GM19193 (cell line): ENCODE results near the gene LMAN1L.

Experiments used
- POLR2A ChIP-seq: IDR thresholded peaks from 4 replicates; pipeline ENCODE4 v1.6.1; 2011; ENCODE audit not compliant: insufficient read depth, insufficient read length; ENCODE audit errors: extremely low read depth

LMAN1L gene

GRCh38 chr15:74788042-74788682 lies 24.5 kb upstream of the LMAN1L start:
- TF ChIP-seq POLR2A, result no peak

DNA sequence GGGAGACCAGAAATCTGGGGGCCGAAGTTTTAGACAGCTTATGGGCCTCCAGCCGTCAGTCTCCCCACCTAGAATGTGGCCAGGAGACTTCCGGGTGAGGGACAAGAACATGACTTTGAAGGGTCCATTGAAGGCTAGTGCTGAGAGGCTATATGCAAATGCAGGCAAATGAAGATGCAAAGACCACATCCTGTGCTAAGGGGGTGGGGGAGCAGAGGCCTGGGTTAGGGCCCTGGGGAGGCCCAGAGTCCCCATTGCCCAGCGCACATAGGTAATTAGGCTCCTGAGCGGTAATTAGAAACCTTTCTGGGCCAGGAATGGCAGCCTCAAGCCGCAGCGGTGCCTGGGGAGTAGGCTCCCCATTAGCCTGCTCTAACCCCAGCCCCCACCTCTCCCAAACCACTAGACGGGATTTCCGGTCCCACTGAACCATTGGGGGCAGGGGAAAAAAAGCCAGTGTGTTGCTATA lies 23.9 kb upstream of the LMAN1L start:
- TF ChIP-seq POLR2A, result peak; percentile 93

- peak; percentile 80 for TF ChIP-seq POLR2A
These were observed 23.4 kb upstream of the LMAN1L start for GRCh38 chr15:74789171-74789631.

DNA sequence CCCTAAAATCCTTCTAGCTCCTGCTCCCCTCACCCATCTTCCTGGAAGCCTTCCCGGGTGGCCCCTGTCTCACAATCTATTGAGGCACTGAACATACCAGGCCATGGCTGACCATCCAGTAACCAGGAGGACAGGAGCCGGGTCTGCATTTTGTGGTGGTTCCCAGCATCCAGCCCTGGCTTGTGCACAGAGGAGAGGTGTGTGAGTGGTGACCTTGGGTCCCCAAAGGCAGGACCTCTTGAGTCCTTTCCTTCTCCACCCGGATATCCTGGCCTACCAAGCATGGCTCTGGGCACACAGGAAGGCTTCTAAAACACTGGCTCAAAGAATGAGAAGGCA lies 22.9 kb upstream of the LMAN1L start:
- no peak for TF ChIP-seq POLR2A

DNA sequence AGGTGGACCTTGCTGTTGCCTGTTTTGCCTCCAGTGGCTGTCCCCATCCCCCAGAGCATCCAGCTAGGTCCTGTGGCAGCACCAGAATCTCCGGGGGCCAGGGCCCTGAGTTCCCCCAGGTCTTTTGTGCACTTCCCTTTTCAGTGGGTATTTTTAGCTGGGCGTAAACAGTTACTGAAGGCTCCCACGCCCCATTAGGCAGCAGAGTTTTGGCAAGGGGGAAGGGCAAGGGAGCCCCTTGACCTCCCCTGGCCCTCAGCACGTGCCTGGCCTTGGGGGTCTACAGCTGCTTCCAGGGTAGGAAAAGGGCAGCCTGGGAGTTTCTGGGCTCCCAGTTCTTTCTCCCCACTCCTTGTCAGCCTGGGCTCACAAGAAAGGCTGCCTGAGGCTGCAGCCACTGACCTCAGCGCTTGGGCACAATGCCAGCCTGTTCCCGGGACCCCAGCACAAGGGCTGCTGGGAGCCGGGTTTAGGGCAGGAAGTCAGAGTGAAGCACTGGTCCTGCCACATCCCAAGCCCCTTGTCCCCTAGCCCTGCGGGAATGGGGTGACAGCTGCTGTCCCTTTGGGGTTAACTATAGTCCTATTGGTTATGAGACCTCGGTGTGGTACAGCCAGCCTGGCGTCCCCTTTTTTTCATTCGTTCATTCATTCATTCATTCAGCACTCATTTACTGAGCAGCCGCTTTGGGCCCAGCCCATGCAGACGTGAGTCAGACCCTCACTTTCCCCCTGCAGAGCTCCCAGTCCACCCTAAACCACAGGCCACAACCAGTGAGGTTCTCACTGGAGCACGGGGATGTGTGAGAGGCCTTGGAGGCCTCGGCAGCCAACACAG lies 22.3 kb upstream of the LMAN1L start:
- peak; percentile 19 for TF ChIP-seq POLR2A

DNA sequence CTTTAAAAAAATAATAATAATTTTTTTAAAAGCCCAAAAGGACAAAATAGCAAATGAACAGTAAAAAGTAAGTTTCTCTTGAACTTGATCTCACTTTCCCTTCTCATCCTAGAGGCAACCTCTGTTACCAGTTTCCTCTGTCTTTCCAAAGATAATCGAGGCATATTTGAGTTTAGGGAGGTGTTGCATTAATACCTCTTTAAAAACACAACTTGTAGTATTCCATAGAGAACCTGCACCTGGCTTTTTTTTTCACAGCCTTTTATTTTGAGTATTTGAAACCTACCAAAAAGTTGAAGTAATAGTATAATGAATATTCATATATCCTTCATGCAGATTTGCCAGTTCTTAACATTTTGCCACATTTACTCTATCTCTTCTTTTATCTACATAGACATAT lies 21.6 kb upstream of the LMAN1L start:
- no peak for TF ChIP-seq POLR2A

- TF ChIP-seq POLR2A, result no peak
These were observed 21.0 kb upstream of the LMAN1L start for GRCh38 chr15:74791667-74792066.

- no peak for TF ChIP-seq POLR2A
These were observed 20.2 kb upstream of the LMAN1L start for GRCh38 chr15:74792227-74793016.

DNA sequence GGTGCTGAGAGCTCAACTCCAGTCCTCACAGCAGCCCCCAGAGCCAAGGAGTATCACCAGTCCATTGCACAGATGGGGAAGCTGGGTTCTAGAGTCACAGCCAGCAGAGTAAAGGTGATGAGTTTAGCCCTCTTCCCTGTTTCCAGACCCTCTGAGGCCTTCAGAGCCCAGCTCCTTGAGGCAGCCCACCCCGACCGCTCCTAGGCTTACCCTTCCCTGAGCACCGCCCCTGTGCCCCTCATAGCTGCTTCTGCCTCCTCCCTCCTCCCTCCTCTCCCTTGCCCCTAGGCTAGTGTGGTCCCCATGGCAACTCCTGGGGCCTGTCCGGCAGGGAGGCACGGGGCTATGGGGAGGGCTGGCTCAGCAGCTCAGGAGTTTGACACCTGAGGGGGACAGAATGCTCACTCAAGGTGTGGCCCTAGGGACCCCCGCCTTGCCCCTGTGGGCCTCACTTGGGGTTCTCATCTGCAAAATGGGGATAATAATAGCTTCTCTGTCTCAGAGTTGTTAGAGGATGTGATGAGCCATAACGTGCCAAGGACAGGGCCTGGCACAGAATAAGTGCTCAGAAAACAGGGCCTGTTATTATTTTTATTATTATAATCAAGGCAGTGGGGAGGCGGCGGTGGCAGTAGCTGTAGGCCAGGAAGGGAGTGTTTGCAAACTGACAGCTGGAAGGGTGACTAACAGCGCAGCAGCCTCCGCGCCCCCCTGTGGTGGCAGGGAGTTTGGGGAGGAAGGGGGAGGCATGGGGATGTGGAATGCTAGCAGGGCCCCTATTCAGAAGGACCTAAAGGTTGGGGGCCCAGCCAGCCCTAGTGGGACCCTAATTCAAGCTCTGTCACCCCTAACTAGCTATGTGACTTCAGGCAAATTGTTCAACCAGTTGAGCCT lies 19.3 kb upstream of the LMAN1L start:
- no peak for TF ChIP-seq POLR2A

- TF ChIP-seq POLR2A, result no peak
These were observed 18.2 kb upstream of the LMAN1L start for GRCh38 chr15:74794248-74794969.

DNA sequence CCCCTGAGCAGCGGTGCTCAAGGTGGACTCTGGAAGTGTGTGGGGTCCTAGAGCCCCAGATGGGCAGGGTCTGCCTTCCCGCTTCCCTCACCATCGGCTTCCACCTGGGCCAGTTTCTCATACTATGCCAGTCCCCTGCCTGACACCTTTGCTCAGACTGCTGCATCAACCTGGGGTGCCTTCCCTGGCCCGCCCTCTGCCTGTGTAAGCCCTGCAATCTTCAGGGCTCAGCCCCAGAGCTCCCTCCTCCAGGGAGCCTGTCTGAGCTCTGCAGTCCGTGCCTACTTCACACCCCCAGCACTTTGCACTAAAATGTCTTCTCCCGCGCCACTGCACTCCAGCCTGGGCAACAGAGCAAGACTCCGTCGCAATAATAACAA lies 17.7 kb upstream of the LMAN1L start:
- TF ChIP-seq POLR2A, result no peak

- TF ChIP-seq POLR2A, result no peak
These were observed 16.5 kb upstream of the LMAN1L start for GRCh38 chr15:74795966-74796625.
